ENCODE measurements around the gene ENDOV.
A peak's percentile ranks its signal among the peaks of the same experiment; 100 is the strongest.

The ENDOV gene

DNA sequence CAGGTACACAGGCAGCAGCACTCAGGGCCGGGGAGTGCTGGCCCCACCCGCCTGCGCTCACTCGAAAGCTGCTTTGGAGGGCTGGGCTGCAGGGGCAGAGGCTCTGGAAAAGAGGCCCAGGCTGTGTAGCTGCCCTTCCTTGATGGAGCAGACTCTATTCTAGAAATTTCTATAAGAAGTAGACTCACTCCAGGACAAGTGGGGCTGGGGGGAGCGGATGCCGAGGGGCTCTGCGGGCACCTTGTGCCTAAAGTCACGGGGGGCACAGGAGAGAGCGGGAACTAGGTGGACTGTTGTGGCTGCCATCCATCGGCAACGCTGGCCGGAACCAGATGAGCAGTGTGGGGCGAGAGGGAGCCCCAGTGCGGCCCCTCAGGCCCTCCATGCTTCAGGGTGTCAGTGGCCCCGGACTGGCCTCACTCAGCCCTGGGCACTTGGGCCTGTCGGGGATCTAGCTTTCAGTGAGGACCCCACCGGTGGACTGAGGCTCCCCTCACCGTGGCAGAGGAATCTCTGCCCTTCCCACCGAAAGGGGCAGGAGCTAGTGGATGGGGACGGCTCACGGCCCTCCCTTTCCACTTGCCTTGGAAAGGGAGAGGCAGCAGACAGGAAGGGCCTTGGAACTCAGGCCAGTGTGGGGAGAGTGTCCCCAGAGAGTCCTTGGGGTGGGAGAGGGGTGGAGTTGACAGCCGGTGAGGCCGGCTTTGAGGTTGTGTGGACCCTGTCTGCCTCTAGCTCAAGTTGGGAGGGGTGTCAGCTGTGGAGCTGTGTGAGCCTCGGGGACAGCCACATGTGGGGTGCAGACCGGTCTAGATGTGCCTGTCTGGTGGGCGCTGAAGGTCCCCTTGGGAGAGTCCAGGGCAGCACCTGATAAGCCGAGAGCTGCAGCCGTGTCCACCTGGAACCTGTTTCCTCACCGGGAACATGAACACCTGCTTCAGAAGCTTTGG, 16.6 kb downstream of the ENDOV start:
- DNase-seq (ENCODE audit: low read depth) = no peak

DNA sequence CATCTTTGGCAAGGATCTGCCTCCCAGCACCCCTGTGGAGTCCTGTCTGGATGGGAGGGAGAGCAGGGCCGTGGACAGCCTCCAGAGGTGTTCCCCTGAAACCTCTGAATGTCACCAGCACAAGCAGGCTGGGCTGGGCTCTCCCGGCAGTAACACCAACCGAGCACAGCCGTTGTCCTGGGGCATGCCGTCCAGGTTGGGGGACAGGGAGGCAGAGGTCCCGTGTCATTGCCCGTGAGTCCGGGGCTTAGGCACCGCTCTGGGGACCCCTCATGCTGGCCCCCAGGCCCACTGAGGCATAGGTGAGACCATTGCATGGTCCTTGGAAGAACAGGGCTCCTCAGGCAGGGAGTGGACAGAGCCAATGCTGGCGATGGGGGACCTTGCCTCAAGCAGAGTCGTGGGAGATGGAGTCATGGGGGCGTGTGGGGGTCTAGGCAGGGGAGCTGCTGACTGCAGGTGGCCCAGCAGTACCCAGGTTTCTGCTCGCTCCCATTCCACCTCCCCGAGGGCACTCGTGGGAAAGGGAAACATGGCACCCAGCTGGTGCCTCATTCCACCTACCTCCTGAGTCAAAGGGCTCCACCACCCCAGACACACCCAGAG, 17.5 kb downstream of the ENDOV start:
- no peak for DNase-seq (ENCODE audit: low read depth)

DNA sequence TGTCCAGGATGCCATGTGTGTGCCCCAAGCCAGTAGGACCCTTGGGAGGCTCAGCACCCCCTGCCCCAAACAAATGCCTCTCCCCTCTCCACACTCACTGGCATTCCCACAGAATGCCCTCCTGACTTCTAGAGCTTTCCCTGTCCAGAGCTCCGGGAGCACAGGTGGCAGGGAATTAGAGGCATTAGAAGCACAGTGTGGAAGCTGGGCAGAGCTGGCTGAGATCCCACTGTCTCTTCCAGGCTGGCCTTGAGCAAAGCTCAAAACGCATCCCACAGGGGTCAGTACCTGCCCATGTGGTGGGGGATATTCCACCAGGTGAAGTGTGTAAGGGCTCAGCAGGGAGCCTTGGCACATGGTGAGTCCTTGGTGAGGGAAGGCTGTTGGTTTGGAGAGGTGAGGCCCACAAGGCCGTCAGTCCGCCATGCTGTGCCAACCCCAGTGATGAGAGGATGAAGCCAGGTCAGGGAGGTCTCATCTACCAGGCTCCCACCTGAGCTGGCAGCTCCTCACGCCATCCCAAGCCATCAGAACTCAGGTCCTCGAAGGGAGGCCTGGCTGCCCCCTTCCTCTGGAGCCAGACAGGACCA, 18.1 kb downstream of the ENDOV start:
- no peak for DNase-seq (ENCODE audit: low read depth)

DNA sequence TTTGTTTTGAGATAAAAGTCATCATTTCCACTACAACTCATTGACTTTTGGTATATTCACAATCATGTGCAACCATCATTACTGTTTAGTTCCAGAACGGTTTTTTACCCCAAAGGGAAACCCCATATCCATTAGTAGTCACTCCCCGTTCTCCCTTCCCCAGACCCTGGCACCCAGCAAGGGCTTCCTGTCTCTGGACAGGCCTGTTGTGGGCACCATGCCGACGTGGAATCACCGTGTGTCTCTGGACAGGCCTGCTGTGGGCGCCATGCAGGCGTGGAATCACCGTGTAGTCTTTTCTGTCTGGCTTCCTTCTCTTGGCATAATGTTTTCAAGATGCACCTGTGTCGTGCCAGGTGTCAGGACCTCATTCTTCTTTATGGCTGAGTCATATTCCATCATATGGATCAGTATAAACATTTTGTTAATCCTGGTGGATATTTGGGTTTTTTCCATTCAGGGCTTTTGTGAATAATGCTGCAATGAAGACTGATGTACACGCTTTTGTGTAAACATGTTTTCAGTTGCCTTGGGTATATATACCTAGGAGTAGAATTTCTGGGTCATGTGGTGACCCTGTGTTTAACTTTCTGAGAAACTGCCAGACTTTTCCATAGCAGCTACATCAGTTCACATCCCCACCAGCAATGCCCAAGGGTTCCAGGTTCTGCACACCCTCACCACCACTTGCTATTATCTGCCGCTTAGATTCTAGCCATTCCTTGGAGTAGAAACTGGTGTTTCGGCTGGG, 19.1 kb downstream of the ENDOV start:
- no peak for DNase-seq (ENCODE audit: low read depth)

DNA sequence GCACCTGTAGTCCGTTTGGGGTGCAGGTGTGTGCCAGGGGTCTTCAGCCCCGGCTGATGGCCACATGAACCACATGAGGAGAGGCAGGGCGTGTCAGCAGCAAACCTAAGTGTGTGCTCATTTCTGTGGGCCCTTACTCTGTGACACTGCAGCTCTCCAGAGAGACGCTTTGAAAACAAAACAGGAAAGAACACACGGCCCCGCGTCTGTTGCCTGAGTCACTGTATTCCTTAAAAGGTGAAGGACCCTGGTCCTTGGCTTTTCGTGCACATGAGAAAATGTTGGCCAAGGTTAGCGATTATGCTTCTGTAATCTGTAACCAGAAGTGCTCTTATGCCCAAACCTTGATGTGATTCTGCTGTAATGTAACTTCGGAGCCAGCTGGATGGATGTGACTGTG, 22.6 kb downstream of the ENDOV start:
- no peak for DNase-seq (ENCODE audit: low read depth)

DNA sequence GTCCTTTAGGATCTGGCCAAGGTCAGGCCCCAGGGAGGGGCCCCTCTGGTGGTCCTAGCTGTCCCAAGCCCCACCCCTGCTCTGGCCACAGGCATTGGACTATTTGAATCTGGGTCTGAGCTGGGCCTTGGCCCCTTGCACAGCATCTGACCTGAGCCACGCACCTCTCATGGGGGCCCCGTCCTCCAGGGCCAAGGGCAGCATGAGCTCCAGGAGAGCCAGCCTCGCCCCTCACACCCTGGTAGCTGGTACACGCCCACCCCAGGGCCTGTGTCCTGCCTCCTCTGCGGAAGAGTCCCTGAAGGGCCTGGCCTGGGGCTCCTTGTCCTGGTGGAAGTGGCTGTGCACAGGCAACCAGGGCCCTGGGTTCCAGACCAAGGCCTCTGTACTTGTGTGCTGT, 23.8 kb downstream of the ENDOV start:
- no peak for DNase-seq (ENCODE audit: low read depth)

DNA sequence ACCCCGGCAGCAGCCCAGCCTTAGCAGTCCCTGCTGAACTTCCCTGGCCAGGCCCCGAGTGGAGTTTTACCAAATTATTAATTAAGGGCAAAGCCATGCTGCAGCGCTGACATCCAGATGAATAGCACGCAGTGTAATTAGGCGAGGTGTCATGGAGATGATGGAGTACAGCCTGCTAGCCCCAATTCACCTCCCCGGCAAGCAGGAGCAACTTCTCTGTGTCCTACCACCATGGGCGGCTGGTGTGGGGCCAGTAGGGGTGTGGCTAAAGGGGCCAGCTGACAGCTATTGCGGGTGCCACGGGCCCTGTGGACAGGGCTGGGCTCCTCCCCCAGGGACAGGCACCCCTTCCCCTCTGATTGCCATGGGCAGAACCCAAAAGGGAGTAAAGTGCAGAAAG, 24.5 kb downstream of the ENDOV start:
- no peak for DNase-seq (ENCODE audit: low read depth)

DNA sequence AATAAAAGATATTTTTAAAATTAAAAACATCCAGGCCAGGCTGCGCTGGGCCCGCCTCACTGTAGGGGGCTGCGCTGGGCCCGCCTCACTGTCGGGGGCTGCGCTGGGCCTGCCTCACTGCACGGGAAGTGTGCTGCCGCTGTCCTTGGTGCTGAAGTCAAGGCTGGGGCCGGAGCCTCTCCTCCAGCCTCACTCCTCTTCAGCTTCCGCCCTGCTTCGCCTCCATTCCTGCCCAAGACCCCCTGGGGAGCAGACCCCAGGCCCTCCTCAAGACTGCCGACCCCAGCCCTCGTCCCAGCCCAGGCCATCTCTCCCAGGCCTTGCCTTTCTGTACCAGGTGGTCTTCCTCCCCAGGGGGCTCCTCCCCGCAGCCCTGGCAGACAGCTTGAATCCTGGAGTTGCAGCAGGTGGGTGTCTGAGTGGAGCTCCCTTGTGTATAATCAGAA, 26.2 kb downstream of the ENDOV start:
- peak; percentile 61 for DNase-seq (ENCODE audit: low read depth)

DNA sequence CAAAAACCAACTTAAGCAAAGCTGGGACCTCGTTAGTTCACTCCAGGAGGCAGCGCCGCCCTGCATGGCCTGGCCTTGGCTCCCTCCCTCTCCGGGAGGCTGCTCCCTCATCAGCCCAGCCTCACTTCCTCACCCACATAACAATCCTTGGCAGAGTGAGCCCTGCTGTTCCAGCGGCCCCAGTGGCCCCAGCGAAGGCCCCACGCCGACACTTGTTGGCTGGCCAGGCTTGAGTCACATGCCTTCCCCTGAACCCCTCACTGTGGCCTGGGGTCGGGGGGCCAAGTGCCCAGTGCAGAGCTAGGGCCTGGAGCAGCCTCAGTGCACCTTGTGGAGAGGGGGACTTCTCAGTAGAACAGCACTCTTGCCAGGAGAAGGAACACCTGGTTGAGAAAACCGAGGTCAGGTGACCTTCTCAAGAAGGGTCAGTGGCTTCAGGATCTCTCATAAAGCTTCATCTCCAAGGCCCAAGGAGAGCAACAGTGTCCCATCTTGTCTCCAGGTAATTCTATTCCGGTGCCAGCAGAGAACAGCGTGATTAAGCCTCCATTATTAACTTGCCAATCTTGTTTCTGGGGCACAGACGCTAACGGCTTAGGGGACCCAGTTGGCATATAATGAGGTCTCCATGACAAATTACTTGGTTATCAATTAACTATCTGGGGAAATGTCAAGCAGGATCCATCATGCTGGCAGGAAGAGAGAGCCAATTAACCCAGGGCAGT, 26.8 kb downstream of the ENDOV start:
- no peak for DNase-seq (ENCODE audit: low read depth)

DNA sequence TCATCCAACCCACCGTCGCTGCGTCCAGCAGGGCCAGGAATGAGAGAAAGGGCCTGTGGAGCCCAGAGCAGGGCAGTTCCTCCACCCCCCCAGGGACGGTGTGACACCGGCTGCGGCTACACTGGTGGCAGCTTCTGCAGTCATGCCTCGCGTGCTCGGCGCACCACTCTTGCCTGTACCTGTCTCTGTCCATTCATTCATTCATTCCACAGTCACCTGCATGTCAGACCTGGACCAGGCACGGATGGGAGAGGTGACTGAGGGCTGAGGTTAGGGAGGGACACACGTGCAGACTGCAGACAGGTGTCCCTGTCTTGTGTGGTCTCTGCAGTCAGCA, 27.3 kb downstream of the ENDOV start:
- no peak for DNase-seq (ENCODE audit: low read depth)

DNA sequence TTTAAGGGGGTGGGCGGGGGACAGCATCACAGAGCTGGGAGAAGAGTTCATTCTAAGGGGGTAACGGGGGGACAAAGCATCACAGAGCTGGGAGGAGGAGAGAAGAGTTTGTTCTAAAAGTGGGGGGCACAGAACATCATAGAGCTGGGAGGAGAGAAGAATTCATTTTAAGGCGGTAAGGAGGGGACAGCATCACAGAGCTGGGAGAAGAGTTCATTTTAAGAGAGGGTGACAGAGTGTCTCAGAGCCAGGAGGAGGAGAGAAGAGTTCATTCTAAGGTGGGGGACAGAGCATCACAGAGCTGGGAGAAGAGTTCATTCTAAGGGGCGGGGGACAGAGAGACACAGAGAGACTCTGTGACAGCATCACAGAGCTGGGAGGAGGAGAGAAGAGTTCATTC, 27.8 kb downstream of the ENDOV start:
- no peak for DNase-seq (ENCODE audit: low read depth)

DNA sequence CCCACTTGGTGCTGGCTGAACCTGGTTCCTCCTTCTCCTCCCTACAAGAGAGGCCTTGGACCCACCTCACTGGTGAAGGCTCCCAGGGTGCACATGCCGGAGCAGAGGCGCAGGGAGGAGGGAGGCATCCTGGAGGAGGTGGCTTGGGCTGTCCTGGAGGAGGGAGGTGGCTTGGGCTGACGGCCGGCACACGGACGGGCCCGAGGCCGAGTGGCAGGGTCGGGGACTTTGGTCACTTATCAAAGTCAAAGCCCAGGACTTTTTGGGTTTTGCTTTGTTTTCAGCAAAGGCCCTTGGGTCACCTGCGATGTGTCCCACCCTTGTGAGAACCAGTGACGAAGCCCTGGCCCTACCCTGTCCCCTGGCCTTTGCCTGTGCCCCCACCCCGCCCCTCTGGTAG, 28.5 kb downstream of the ENDOV start:
- DNase-seq (ENCODE audit: low read depth) = no peak

DNA sequence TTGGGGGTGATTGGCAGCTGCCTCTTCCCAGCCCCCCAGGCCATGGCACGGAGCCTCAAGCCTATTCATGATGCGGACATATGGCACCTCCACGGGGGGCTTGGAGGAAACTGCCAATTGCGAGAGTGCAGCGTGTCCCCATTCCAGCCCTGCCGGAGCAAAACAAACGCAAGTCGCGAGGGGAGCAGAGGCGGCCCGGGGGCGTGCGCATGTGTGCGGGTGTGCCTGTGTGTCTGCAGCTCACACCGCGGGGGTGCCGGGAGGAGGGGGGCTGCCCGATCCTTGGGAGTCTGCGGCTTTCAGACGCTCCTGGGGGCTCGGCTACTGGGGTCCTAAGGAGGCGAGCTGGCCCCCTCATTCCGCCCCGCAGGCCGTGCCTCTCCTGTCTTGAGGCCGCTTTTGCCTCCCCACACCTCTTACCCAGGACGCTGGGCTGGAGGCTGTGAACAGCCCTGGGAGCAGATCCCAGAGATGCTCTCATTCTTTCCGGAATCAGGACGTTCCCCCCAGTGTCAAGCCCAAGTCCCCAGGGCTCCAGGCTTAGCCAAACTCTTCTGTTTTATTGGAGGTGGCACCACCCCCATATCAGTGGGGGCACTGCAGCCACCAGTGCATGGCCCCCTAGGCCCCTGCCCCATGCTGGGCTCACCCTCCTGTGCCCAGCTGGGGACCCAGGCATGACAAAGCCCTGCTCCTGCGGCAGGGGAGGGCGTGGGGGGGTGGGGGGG, 29.1 kb downstream of the ENDOV start:
- no peak for DNase-seq (ENCODE audit: low read depth)

DNA sequence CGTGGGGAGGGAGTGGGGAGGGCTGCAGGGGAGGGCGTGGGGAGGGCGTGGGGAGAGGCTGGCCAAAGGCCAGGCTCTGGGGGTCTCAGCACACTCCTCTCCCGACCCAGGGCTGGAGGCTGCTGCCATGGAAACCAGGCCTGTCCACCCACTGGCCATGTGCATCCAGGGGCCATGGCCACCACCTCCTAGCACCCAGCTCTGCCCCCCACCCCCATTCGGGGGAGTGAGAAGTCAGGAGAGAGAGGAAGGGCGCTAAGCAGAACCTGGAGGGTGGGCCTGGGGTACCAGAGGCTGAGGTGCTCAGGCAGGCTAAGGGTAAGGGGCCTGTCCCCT, 29.6 kb downstream of the ENDOV start:
- no peak for DNase-seq (ENCODE audit: low read depth)

DNA sequence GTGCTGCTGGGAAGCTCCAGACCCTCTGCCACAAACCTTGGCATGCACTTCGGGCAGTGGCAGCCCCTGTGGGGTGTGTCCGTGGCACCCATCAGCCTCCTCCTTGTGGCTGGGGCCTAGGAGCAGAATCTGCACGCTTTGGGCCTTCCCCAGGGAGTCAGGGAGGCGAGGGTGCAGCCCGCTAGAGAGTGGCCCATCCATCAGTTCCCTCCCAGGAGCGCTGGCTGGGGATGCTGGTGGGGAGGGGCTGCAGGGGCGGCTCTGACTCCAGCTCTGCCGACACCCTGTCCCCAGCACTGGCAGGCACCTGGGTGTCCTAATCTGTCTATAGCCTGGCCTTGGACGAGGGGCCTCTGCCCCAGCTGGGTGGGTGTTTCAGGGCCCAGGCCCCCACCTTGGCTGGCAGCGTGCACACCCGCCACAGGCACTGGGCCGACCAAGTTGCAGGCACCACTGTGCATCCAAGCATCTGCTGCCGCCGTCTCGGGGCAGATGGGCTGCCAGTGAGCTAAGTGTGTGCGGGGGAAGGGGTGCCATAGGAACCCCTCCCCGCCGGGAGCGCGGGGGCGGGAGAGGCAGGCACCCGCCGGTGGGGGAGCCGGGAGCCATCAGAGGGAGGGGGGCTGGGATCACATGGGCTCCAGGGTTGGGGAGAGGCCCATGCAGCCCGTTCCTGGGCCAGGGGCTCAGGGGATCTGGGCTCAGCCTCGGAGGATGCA, 30.2 kb downstream of the ENDOV start:
- no peak for DNase-seq (ENCODE audit: low read depth)

DNA sequence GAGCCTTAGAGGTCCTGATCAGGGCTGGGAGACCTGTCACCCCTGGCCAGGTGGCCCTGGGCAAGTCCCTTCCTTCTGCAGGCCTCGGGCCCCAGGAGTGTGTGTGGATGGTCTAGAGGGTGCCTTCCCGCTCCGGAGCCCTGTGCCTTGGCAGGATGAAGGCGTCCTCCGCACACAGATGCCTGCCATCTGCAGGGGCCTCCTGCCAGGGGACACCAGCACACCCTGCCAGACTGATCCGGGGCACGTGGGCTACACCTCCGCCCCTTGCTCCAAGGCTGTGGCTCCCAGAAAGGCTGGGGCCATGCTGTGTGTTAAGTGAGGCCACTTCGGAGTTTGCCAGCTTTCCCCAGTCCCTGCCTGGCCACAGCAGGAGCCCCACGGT, 30.8 kb downstream of the ENDOV start:
- DNase-seq (ENCODE audit: low read depth) = no peak

DNA sequence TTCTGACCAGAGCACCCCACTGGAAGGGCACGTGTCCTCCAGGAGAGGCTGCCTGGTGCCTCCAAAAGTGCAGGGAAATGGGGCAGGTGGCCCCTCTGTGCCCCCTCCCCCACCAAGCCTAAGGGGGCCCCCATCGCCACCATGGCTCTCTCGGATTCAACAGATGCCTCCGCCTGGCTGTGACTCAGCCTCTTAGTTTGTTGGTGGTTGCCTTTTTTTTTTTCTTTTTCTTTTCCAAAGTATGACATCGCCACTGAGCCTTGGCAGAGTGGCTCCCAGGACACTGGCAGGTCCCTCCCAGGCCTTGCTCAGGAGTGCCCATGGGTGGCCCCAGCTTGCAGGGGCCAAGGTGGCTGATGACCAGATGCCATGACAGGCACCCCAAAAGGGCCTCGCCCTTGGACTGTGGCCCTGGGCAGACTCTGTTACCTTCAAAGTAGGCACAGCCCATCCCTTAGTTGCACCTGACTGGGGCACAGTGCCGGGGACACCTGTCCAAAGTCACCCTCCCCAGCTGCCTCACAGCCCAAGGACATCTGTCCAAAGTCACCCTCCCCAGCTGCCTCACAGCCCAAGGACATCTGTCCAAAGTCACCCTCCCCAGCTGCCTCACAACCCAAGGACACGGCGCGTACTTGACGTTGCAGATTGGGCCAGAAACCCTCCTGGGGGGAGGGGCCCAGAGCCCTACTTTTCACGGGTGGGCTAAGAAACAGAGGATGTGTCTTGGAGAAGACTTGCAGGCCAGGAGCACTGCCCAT, 31.9 kb downstream of the ENDOV start:
- peak; percentile 57 for DNase-seq (ENCODE audit: low read depth)

DNA sequence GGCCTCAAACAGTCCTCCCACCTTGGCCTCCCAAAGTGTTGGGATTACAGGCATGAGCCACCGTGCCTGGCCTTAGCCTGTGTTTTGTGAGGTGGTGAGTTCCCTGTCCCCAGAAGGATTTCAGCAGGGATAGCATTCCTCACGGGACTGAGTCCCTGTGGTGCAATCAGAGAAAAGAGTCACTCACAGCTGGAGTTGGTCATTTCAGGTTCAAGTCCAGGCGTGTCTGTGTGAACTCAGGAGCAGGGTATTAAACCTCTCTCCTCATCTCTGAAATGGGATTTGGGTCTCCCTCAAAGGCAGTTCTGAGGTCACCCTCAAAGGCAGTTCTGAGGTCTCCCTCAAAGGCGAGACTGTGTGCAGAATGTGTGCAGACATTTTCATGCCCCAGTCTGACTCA, 32.8 kb downstream of the ENDOV start:
- DNase-seq (ENCODE audit: low read depth) = no peak

DNA sequence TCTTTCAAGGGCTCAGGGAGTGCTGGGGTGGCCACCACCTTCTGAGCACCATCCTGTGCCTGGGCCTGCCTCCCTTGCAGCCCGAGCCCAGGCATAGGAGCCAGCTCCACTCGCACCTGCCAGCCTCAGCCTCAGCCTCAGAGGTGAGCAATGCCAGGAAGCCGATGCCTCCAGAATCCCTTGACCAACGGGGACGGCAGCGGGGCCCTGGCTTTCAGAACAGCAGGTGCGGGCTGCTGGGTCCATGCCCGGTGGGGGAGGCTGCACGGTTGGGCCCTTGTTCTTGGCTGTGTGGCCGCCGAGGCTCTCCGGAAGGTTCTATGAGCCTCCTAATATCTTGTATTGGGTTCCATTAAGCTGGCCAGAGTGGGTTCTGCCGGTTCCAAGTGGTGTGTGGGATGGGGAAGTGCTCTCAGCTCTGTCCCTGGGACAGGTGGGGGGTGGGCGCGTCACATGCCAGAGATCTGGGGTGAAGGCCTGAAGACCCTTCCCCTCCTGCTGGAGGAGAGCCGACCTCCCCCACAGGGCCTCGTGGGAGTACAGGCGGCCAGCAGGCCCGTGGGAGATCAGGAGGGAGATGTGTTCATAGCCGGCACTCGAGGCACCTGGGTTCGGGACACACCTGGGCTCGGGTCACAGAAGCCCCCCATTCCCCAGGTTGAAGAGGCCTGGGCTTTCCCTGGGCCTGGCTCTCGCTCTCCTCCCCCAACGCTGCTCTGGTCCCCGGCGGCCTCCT, 34.4 kb downstream of the ENDOV start:
- DNase-seq (ENCODE audit: low read depth) = no peak

All from ELR (cell line).